Measurements from ENCODE around the gene TTC34. TPM values are rescaled to one million over a fixed set of nuclear protein-coding genes. Genes with fewer than 3 reads are reported as not detected.

TTC34 gene
- total RNA-seq, 2 experiments from 2014 or later: 1.6 to 1.9 TPM

- POLR2A ChIA-PET: no interaction called here
- Mint-ChIP-seq H3K4me1 (no peaks in the 10 kb centered on the region), H3K27me3 (no peaks in the 10 kb centered on the region), H3K36me3 (ENCODE audit: low read depth) (peaks cover 3% of the 10 kb centered on the region), H3K27ac (no peak overlapping the region), H3K4me3 (no peak overlapping the region), H3K9me3 (no peaks in the 10 kb centered on the region)
- no peak for DNase-seq
- CTCF ChIA-PET: no interaction called here
Measured at GRCh38 chr1:2814511-2815075, 13.1 kb upstream of the TTC34 start.

- DNase-seq: no peak
- Mint-ChIP-seq H3K4me3 (no peak overlapping the region), H3K4me1 (no peaks in the 10 kb centered on the region), H3K9me3 (no peaks in the 10 kb centered on the region), H3K27ac (no peak overlapping the region), H3K27me3 (no peaks in the 10 kb centered on the region), H3K36me3 (ENCODE audit: low read depth) (peaks cover 3% of the 10 kb centered on the region)
- ChIA-PET CTCF (no interaction called here), POLR2A (no interaction called here)
Measured at GRCh38 chr1:2812939-2813653, 11.6 kb upstream of the TTC34 start.

DNA sequence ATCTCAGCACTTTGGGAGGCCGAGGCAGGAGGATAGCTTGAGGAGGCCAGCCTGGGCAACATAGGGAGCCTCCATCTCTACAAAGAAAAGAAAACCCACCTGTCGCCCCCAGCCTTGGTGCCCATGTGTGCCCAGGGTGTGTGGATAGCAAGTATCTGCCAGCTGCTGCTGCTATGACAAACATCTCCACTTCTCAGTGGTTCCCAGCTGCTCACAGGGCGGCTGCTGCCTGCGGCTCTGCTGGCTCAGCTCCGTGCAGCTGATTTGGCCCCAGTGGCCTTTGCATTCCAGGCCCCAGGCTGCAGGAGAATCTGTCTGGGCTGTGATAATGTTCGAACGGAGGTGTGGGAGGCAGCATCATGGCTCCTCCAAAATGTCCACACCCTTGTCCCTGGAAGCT is 10.6 kb upstream of the TTC34 start:
- H3K9me3 Mint-ChIP-seq: no peaks in the 10 kb centered on the region
- POLR2A ChIA-PET: no interaction called here
- no peak overlapping the region for H3K27ac Mint-ChIP-seq
- no peak overlapping the region for H3K4me3 Mint-ChIP-seq
- CTCF ChIA-PET: no interaction called here
- no peaks in the 10 kb centered on the region for H3K4me1 Mint-ChIP-seq
- H3K36me3 Mint-ChIP-seq (ENCODE audit: low read depth): peaks cover 3% of the 10 kb centered on the region
- H3K27me3 Mint-ChIP-seq: no peaks in the 10 kb centered on the region
- DNase-seq: no peak

DNA sequence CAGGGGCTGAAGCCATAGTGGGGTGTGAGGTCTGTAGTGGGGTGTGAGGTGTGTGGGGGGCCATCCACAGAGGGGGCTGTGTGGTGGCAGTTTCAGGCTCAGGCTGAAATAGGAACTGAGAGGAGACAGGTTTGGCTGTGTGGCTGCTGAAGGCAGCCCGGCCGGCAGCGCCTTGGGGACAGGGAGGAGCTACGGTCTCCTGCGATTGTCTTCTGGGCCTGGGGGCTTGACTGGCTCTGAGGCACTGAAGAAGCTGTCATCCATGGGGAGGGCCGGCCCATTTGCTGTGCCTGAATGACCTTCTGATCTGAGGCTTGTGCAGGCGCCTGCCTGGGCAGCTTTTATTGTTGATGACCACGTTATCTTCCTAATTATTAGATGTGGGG is 10.0 kb upstream of the TTC34 start:
- H3K27ac Mint-ChIP-seq: no peak overlapping the region
- no peak overlapping the region for H3K4me3 Mint-ChIP-seq
- no peaks in the 10 kb centered on the region for H3K4me1 Mint-ChIP-seq
- POLR2A ChIA-PET: no interaction called here
- DNase-seq: no peak
- H3K27me3 Mint-ChIP-seq: no peaks in the 10 kb centered on the region
- CTCF ChIA-PET: no interaction called here
- H3K36me3 Mint-ChIP-seq (ENCODE audit: low read depth): peaks cover 3% of the 10 kb centered on the region
- no peaks in the 10 kb centered on the region for H3K9me3 Mint-ChIP-seq

GRCh38 chr1:2810899-2811532 is 9.5 kb upstream of the TTC34 start:
- H3K4me3 Mint-ChIP-seq: no peak overlapping the region
- no peaks in the 10 kb centered on the region for H3K27me3 Mint-ChIP-seq
- ChIA-PET CTCF (no interaction called here), POLR2A (no interaction called here)
- H3K9me3 Mint-ChIP-seq: no peaks in the 10 kb centered on the region
- no peak for DNase-seq
- H3K4me1 Mint-ChIP-seq: no peaks in the 10 kb centered on the region
- peaks cover 3% of the 10 kb centered on the region for H3K36me3 Mint-ChIP-seq (ENCODE audit: low read depth)
- no peak overlapping the region for H3K27ac Mint-ChIP-seq

DNA sequence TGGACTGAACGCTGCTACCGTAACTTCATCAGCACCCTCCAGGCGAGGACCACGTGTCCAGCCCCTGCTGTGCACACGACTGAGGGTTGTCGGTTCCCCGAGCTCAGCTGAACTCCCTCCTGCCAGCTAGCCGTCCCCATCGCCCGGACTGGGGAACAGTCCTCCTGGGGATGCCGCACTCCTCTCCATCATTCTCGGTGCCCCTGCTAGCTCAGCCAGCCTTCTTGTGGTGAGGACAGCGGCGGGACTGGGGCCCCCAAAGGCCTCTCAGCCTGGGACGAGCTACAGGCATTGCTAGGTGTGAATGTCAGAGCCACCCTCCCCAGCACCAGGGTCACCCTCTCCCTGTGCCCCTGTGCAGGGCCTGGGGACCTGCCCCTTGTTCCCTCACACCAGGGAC is 8.8 kb upstream of the TTC34 start:
- Mint-ChIP-seq H3K27me3 (no peaks in the 10 kb centered on the region), H3K9me3 (no peaks in the 10 kb centered on the region), H3K27ac (no peak overlapping the region), H3K4me1 (no peaks in the 10 kb centered on the region), H3K4me3 (no peak overlapping the region), H3K36me3 (ENCODE audit: low read depth) (peaks cover 3% of the 10 kb centered on the region)
- POLR2A ChIA-PET: no interaction called here
- no peak for DNase-seq
- CTCF ChIA-PET: no interaction called here

DNA sequence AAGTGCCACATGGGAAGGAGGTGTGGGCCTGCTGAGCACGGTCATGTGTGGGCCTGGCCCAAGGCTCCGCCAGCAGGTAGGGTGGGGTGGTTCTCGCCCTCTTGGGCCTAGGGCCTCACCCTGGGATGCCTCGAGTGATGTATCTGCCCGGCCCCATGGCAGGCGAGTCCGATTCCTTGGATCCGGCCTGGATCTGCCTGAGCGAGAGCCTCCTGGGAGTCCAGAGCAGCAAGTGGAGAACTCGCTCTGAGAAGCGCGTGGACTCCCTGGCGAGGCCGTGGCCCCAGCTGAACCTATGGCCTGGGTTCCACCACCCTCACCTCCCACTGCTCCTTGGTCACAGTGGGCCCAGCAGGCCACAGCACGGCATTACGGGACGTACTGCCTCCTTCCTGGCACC is 8.2 kb upstream of the TTC34 start:
- POLR2A ChIA-PET: no interaction called here
- Mint-ChIP-seq H3K27me3 (no peaks in the 10 kb centered on the region), H3K4me3 (no peak overlapping the region), H3K36me3 (ENCODE audit: low read depth) (peaks cover 3% of the 10 kb centered on the region), H3K4me1 (no peaks in the 10 kb centered on the region), H3K27ac (no peak overlapping the region), H3K9me3 (no peaks in the 10 kb centered on the region)
- CTCF ChIA-PET: no interaction called here
- DNase-seq: no peak

DNA sequence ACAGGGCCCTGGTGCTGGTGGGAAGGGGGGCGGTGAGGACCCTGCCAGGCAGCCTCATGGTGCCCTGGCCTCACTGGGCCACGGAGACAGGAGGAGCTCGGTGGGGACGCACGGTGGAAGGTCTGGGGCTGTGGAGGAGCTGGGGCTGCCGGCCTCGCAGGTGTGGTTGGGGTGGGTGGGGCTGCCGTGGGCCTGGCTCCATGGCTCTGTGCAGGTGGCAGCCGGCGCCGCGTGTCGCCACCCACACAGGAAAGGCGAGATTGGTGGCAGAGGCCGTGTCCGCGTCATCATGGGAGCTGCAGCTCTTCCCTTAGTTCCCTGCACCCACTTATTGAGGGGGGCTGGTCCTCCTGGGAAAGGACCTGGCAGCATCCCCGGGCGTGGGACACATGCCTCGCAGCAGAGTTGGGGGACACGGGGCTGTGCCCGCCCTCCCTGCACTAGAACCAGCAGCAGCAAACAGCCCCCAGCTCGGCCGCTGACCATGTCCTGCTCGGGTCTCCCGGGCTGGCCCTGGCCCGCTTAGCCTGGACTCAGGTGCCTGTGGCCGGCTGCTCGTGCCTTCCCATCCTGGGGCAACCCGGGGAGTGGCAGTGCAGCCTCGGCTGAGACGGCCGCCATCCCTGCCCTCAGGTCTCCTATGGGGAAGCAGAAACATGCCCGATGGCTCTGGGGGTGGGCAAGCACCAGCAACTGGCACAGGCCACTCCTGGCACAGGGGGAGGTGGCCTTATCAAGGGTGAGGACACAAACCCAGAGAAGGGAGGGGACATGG is 7.5 kb upstream of the TTC34 start:
- ChIA-PET POLR2A (no interaction called here), CTCF (no interaction called here)
- Mint-ChIP-seq H3K36me3 (ENCODE audit: low read depth) (peaks cover 3% of the 10 kb centered on the region), H3K4me3 (no peak overlapping the region), H3K27ac (no peak overlapping the region), H3K9me3 (no peaks in the 10 kb centered on the region), H3K27me3 (no peaks in the 10 kb centered on the region), H3K4me1 (no peaks in the 10 kb centered on the region)
- DNase-seq: no peak

DNA sequence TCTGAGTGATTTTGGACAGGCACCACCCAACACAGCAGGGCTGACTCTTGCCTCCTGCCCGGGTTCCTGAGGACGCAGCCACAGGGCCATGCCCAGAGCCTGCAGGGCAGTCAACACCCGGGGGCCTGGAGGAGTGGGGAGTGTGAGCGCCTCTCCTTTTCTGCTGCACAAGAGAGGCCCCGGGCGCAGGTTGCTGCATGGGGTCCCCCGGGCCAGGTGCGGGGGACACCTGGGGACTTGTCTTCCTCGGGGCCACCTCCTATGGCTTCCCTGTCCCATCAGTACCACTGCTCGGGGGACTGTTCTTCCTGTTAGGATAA is 6.9 kb upstream of the TTC34 start:
- peaks cover 3% of the 10 kb centered on the region for H3K36me3 Mint-ChIP-seq (ENCODE audit: low read depth)
- H3K4me1 Mint-ChIP-seq: no peaks in the 10 kb centered on the region
- H3K4me3 Mint-ChIP-seq: no peak overlapping the region
- CTCF ChIA-PET: no interaction called here
- no peak overlapping the region for H3K27ac Mint-ChIP-seq
- H3K27me3 Mint-ChIP-seq: no peaks in the 10 kb centered on the region
- no peaks in the 10 kb centered on the region for H3K9me3 Mint-ChIP-seq
- DNase-seq: no peak
- POLR2A ChIA-PET: no interaction called here

DNA sequence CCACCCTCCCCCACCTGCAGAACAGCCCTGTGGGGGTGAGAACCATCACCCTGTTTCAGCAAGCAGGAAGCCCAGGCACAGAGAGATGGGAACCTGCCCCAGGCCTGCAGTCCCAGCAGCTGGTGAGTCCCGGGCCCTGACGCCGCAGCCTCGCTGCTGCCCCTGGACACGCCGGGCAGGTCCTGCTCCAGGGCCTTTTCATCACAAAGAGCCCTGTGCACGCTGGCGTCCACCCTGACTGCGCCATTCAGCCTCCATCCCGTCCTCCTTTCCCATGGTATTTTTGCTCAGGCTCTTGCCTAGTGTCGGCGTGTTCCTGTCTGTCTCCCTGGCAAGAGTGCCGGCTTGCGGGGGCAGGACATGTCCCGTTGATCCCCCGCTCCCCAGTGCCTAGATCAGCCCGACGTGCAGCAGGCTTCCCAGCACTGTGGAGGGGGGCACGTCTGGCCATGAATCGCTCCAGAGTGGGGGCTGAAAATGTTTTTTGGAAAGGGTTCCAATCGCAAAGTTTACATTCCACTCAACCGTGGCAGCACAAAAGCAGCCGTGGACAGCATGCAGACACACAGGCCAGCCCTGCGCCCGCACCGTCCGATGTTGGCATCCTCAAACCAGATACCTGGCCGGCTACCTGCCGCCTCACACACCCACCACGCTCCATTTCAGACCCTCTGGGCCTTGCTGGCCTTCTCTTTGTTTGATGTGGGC is 6.3 kb upstream of the TTC34 start:
- H3K4me1 Mint-ChIP-seq: no peaks in the 10 kb centered on the region
- no peaks in the 10 kb centered on the region for H3K9me3 Mint-ChIP-seq
- POLR2A ChIA-PET: no interaction called here
- DNase-seq: no peak
- peaks cover 3% of the 10 kb centered on the region for H3K36me3 Mint-ChIP-seq (ENCODE audit: low read depth)
- no peak overlapping the region for H3K27ac Mint-ChIP-seq
- CTCF ChIA-PET: no interaction called here
- no peak overlapping the region for H3K4me3 Mint-ChIP-seq
- no peaks in the 10 kb centered on the region for H3K27me3 Mint-ChIP-seq

DNA sequence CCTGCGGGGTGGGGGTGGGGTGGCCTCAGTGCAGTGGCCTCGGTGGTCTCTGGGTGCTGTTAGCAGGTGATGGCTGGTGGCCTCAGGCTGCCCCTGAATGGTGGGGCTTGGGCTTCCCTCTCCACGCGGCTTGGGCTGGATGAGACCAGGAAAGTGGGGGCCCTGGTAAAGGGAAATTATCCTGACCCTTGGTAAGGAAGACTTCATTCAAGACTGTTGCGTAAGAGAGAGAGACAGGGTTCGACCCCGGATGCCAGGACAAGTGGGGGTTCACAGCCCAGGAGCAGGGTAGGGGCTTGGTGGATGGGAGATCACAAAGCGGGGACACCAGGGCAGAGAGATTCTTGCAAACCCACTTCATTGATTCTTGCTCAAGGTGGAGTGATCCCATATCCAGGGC is 5.5 kb upstream of the TTC34 start:
- no peaks in the 10 kb centered on the region for H3K27me3 Mint-ChIP-seq
- no peak overlapping the region for H3K27ac Mint-ChIP-seq
- H3K9me3 Mint-ChIP-seq: no peaks in the 10 kb centered on the region
- no peaks in the 10 kb centered on the region for H3K36me3 Mint-ChIP-seq (ENCODE audit: low read depth)
- DNase-seq: no peak
- ChIA-PET POLR2A (no interaction called here), CTCF (no interaction called here)
- H3K4me1 Mint-ChIP-seq: no peaks in the 10 kb centered on the region
- no peak overlapping the region for H3K4me3 Mint-ChIP-seq

DNA sequence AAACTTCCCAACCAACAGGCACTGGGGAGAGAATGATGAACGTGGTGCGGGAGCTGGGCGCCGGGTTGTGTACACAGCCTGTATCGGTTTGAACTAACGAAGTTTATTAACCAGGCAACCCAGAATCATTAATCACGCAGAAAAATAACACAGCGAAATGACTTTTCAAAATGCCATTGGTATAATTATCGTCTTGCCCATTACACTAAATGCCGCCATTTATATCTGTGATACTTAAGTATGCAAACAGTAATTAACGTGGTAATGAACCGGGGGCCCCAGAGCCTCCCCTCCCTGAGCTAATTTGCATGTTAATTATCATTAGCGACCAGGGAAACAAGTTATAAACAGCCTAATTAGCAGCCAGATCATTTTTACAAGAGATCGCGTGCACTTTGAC is 5.1 kb upstream of the TTC34 start:
- CTCF ChIA-PET: no interaction called here
- Mint-ChIP-seq H3K4me1 (peaks cover under 1% of the 10 kb centered on the region), H3K27me3 (no peaks in the 10 kb centered on the region), H3K9me3 (no peaks in the 10 kb centered on the region), H3K4me3 (no peak overlapping the region), H3K36me3 (ENCODE audit: low read depth) (no peaks in the 10 kb centered on the region), H3K27ac (no peak overlapping the region)
- DNase-seq: no peak
- POLR2A ChIA-PET: no interaction called here

GRCh38 chr1:2805801-2806430 is 4.4 kb upstream of the TTC34 start:
- CTCF ChIA-PET: no interaction called here
- H3K27ac Mint-ChIP-seq: no peak overlapping the region
- DNase-seq: no peak

More at GRCh38 chr1:2805801-2806430, 4.4 kb upstream of the TTC34 start:
- H3K4me3 Mint-ChIP-seq: no peak overlapping the region
- peaks cover 3% of the 10 kb centered on the region for H3K4me1 Mint-ChIP-seq
- POLR2A ChIA-PET: no interaction called here
- H3K36me3 Mint-ChIP-seq (ENCODE audit: low read depth): no peaks in the 10 kb centered on the region
- H3K9me3 Mint-ChIP-seq: no peaks in the 10 kb centered on the region
- H3K27me3 Mint-ChIP-seq: no peaks in the 10 kb centered on the region
